Endothelial cell of umbilical vein (primary cell): Measurements from ENCODE around the gene RGS21.

Source experiments
- EZH2 ChIP-seq: IDR thresholded peaks from 2 replicates; pipeline ENCODE4 v1.6.1; 2012; ENCODE audit warnings: borderline replicate concordance, low read depth, mild to moderate bottlenecking, moderate library complexity, low read length, inconsistent platforms; ENCODE audit not compliant: severe bottlenecking
- JUN ChIP-seq: IDR thresholded peaks from 2 replicates; pipeline ENCODE4 v1.6.1; 2011; ENCODE audit warnings: borderline replicate concordance, low read depth; ENCODE audit not compliant: insufficient read length, insufficient read depth
- POLR2A ChIP-seq: IDR thresholded peaks from 2 replicates; pipeline ENCODE4 v1.6.1; 2012; ENCODE audit warnings: low read depth, mild to moderate bottlenecking, control low read depth, low read length
- POLR2AphosphoS5 ChIP-seq: IDR thresholded peaks from 2 replicates; pipeline ENCODE4 v1.6.1; 2012; ENCODE audit warnings: low read depth, mild to moderate bottlenecking, control low read depth, low read length, moderate library complexity; ENCODE audit not compliant: insufficient read depth
- TF ChIP-seq, protein P1 (sequence below), 2 donors: IDR thresholded peaks; 1 replicate in 1 of 2; 2 replicates in 1 of 2; pipeline ENCODE4 v1.5.1; 2011; ENCODE audit warnings: low read length in 2 of 2, mild to moderate bottlenecking in 2 of 2, moderate library complexity in 2 of 2, control low read depth in 1 of 2, inconsistent platforms in 1 of 2, low read depth in 1 of 2; ENCODE audit not compliant: insufficient read depth in 1 of 2; ENCODE audit errors: extremely low read depth in 1 of 2
- TF ChIP-seq, protein P2 (sequence below): IDR thresholded peaks from 2 replicates; pipeline ENCODE4 v1.6.1; 2011; ENCODE audit not compliant: insufficient read depth, insufficient read length

DNA sequence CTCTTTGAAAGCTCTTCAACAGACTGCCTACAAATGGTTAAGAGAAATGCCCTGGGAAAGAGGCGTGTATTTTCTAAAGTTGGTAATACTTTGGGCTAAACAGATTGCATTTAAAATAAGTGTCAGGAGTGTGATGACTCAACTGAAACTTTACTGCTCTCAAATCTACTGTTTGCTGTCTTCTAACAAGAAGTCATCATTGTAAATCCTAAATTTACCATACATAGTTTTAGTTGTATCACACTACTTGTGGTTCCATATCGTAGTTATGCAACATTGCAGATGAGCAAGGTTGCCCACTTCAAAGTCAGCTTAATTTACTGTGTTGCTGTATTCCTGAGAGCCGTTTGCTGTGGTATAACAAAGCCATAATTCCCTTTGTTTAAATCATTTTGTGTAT, 59.6 kb downstream of the RGS21 start:
- TF ChIP-seq, protein P1, sequence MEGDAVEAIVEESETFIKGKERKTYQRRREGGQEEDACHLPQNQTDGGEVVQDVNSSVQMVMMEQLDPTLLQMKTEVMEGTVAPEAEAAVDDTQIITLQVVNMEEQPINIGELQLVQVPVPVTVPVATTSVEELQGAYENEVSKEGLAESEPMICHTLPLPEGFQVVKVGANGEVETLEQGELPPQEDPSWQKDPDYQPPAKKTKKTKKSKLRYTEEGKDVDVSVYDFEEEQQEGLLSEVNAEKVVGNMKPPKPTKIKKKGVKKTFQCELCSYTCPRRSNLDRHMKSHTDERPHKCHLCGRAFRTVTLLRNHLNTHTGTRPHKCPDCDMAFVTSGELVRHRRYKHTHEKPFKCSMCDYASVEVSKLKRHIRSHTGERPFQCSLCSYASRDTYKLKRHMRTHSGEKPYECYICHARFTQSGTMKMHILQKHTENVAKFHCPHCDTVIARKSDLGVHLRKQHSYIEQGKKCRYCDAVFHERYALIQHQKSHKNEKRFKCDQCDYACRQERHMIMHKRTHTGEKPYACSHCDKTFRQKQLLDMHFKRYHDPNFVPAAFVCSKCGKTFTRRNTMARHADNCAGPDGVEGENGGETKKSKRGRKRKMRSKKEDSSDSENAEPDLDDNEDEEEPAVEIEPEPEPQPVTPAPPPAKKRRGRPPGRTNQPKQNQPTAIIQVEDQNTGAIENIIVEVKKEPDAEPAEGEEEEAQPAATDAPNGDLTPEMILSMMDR (IDR thresholded peaks at IDR 0.05; ENCODE audit: extremely low read depth in 1 of 2, insufficient read depth in 1 of 2, low read depth in 1 of 2, low read length in 2 of 2): no peak
- TF ChIP-seq POLR2AphosphoS5 (no peak), JUN (no peak), EZH2 (no peak), POLR2A (no peak)
- TF ChIP-seq, protein P2, sequence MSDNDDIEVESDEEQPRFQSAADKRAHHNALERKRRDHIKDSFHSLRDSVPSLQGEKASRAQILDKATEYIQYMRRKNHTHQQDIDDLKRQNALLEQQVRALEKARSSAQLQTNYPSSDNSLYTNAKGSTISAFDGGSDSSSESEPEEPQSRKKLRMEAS: no peak
